A673 (cell line): ENCODE results near the gene TTC27.
"Not testable (repeated sequence)": the region's sequence is repeated elsewhere in the genome, so short reads cannot be mapped to it uniquely, and the experiment has no call there.

Source experiments
- EZH2 ChIP-seq: fragments of 200-600 bp; sonication (generic); IDR thresholded peaks from 2 replicates; pipeline ENCODE4 v1.6.1; 2017; ENCODE audit warnings: borderline replicate concordance, low read depth, mild to moderate bottlenecking, mixed read lengths, antibody characterized with exemption, low read length; ENCODE audit not compliant: poor library complexity, severe bottlenecking
- TF ChIP-seq, protein P1 (sequence below): fragments of 300-800, 200-600 bp; sonication (generic); conservative IDR thresholded peaks from 2 replicates; pipeline ENCODE4 v1.5.1; 2017; ENCODE audit warnings: low read depth, mild to moderate bottlenecking, antibody characterized with exemption, low read length, moderate library complexity, mixed read lengths

- TF ChIP-seq, protein P1, sequence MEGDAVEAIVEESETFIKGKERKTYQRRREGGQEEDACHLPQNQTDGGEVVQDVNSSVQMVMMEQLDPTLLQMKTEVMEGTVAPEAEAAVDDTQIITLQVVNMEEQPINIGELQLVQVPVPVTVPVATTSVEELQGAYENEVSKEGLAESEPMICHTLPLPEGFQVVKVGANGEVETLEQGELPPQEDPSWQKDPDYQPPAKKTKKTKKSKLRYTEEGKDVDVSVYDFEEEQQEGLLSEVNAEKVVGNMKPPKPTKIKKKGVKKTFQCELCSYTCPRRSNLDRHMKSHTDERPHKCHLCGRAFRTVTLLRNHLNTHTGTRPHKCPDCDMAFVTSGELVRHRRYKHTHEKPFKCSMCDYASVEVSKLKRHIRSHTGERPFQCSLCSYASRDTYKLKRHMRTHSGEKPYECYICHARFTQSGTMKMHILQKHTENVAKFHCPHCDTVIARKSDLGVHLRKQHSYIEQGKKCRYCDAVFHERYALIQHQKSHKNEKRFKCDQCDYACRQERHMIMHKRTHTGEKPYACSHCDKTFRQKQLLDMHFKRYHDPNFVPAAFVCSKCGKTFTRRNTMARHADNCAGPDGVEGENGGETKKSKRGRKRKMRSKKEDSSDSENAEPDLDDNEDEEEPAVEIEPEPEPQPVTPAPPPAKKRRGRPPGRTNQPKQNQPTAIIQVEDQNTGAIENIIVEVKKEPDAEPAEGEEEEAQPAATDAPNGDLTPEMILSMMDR, result not testable (repeated sequence)
- TF ChIP-seq EZH2, result not testable (repeated sequence)
These were observed 103.1 kb downstream of the TTC27 start for GRCh38 chr2:32730958-32731357.
